Right renal cortex interstitium (tissue), 3 donors: ENCODE results near the gene INVS. TPM values are rescaled to one million over a fixed set of nuclear protein-coding genes. Genes with fewer than 3 reads are reported as not detected.
"Not testable (repeated sequence)": the region's sequence is repeated elsewhere in the genome, so short reads cannot be mapped to it uniquely, and the experiment has no call there.

Source experiments
- DNase-seq, 3 donors: peaks; one replicate each; pipeline ENCODE4 v3.0.0-alpha.2; 2013; ENCODE audit warnings: low read depth in 3 of 3, low spot score in 2 of 3
- polyA plus RNA-seq, 3 donors: library from polyadenylated mRNA; unstranded; fragments of 120-200 nt; gene quantifications; one replicate each; pipeline ENCODE4 v1.2.1, GENCODE V29; 2013; ENCODE audit not compliant: insufficient read length in 3 of 3

The INVS gene, protein sequence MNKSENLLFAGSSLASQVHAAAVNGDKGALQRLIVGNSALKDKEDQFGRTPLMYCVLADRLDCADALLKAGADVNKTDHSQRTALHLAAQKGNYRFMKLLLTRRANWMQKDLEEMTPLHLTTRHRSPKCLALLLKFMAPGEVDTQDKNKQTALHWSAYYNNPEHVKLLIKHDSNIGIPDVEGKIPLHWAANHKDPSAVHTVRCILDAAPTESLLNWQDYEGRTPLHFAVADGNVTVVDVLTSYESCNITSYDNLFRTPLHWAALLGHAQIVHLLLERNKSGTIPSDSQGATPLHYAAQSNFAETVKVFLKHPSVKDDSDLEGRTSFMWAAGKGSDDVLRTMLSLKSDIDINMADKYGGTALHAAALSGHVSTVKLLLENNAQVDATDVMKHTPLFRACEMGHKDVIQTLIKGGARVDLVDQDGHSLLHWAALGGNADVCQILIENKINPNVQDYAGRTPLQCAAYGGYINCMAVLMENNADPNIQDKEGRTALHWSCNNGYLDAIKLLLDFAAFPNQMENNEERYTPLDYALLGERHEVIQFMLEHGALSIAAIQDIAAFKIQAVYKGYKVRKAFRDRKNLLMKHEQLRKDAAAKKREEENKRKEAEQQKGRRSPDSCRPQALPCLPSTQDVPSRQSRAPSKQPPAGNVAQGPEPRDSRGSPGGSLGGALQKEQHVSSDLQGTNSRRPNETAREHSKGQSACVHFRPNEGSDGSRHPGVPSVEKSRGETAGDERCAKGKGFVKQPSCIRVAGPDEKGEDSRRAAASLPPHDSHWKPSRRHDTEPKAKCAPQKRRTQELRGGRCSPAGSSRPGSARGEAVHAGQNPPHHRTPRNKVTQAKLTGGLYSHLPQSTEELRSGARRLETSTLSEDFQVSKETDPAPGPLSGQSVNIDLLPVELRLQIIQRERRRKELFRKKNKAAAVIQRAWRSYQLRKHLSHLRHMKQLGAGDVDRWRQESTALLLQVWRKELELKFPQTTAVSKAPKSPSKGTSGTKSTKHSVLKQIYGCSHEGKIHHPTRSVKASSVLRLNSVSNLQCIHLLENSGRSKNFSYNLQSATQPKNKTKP
- polyA plus RNA-seq, result 10 to 100 TPM; 16.5 to 19.1 (median 18.3) TPM

DNA sequence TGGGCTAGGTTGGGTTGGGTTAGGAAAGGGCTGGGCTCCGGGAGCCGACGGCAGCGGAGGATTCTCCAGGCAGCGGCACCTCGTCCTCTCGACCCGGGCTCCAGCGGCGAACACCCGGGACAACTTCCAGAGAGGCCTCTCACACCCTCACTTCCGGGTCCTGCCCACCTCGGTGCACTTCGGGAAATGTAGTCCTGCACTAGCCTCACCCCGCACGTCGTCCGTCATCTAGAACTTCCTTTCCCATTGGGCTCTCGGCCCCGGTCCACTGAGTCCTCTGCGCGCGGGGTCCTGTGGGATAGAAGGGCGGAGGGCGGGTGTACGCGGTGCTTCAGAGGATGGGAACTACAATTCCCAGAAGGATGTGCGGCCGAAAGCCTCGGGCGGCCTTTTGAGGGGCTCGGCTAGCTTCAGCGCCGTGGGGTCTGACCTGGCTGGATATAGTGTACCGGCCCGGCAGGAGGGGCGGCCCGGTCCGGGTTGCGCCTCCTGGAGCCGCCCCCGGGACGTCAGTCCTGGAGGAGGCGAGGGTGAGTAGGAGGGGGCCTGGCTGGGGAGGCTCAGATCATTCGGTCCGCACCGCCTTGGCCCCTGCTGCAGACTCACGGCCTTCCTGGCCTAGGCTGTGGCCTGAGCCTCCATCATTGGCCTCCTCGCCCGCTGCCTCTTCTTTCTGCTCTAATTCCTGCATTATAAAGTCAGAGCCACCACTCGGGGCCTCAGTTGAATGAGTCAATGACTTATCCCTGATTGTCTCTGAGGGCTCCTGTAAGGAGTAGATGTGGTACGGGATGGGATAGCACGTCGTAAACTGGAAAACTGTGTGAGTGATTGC is at the start of gene INVS, which contains the start of gene ERP44:
INVS (plus strand) TSS at position 357 of the 835 bp plus-strand sequence. CDS start 5,279 bp downstream, outside the sequence.
ERP44 (minus strand) TSS at position 114 of the 835 bp plus-strand sequence. CDS start 160 bp downstream, outside the sequence.
- DNase-seq, result peak; percentile 94 to 98 (median 97)

DNA sequence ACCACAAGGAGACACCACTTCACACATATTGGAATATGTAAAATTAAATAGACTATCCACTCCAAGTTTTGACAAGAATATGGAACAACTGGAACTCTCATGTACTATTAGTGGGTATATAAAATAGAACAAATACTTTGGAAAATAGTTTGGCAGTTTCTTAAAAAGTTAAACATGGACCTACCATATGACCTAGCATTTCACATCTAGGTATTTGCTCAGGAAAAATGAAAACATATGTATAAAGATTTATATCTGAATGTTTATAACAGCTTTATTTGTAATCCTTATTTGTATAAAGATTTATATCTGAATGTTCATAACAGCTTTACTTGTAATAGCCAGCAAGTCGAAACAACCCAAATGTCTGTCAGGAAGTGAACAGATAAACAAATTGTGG is 49.5 kb upstream of the INVS start:
- DNase-seq, result no peak

DNA sequence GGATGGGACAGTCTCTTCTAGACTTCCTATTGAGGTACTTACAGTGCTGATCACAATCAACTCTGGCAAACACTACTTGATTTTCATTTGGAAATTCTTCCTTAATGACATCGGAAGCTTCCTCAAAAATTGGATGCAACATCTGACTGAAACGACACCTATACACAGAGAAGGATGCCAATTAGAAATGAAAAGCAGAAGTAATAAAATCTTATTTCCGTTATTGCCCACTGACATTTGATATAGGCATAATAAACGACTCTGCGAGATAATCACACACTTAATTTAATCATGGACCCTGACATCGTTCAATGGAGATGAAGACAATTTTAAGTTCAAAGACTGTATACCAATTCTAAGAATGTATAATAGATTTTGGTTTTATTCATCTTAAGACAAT is 46.7 kb upstream of the INVS start:
- DNase-seq, result no peak

DNA sequence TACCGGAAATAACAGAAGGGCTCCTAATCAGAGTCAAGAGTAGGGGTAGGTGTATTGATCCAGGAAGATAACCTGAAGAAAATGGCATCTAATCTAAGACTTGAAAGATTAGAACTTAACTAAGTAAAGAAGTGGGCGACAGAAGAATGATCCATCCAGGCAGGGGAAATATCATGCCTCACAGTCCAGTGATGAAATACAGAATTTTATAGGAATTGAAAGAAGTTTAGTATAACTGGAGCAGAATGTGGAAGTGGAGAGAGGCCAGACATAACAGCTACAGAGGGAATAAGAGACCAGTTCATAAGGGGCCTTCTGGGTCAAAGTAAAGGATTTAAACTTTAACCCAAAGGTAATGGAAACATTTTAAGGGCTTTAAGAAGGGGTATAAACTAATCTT is 42.5 kb upstream of the INVS start:
- DNase-seq, result no peak

DNA sequence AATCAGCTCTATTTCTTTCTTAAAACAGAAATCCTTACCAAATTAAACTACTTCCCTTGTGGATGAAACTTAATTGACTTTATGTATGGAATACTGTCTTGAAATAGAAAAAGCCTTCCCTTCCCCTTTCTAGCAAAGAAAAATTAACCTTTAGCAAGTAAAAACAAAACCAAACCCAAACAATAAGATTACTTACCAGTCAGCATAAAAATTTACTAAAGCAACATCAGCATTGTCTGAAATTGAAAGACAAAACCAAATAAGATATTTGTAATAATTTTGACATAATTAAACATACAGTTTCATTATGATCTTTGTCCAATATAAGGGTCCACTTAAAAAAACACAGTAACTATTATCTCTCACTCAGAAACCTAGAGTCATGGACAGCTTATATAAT is 41.4 kb upstream of the INVS start:
- DNase-seq, result no peak

DNA sequence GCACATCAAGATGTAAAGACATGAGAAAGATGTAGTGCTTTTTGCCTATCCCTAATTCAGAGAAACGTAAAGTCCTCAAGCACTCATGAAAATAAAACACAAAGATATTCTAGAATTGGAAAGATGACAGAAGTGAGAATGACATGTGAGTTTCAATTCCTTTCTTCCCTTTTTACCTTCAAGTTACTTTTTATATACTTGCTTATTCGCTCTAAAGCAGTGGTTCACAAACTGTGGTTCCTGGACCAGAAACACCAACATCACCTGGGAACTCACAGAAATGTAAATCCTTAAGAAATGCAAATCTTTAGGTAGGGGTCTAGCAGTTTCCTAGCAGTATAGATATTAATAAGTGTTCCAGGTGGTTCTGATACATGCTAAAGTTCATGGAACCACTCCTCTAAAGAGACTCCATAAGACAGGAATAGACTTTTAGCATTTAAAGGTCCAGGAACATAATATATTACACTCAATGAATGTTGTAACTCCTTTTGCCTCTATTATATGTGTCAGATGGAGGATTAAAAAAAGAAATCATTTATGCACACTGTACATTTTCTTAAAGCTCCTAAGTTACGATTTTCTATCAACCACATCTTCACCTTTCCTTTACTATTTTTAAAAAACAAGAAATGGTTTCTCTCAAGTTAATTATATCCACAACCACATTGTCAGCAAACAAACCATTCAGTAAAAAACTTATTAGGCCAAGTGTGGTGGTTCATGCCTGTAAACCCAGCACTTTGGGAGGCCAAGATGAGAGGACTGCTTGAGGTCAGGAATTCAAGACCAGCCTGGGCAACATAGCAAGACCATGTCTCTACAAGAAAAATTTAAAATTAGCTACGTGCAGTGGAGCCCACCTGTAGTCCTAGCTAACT is 40.1 kb upstream of the INVS start:
- DNase-seq, result no peak

DNA sequence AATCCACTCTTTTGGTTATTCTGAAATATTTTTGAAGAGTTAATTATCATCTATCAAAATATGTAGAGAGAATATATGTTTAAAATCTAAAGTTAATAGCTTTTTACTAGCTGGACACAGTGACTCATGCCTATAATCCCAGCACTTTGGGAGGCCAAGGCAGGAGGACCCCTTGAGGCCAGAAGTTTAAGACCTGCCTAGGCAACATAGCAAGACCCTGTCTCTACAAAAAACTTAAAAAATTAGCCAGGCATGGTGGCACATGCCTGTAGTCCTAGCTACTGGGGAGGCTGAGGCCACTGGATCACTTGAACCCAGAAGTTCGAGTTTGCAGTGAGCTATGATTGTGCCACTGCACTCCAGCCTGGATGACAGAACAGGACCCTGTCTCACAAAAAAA is 36.4 kb upstream of the INVS start:
- not testable (repeated sequence) for DNase-seq

DNA sequence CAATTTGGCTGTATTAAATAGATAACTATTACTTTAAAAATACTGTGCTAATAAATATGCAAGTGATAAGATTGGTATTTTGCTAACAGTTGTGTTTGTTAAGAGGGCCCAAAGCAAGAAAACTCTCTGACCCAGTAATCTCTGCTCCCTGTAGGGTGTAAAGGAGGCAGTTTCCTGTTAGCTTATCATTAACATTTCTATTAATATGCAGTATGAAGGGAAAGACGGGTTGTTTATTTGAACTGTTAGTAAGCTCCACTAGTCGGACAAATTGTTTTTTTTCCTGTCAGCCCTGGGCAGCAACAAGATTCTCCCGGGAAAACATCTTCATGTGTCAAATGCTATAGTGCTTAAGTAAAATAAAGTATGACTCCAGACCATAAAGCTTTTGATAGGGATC is 35.9 kb upstream of the INVS start:
- DNase-seq, result no peak

DNA sequence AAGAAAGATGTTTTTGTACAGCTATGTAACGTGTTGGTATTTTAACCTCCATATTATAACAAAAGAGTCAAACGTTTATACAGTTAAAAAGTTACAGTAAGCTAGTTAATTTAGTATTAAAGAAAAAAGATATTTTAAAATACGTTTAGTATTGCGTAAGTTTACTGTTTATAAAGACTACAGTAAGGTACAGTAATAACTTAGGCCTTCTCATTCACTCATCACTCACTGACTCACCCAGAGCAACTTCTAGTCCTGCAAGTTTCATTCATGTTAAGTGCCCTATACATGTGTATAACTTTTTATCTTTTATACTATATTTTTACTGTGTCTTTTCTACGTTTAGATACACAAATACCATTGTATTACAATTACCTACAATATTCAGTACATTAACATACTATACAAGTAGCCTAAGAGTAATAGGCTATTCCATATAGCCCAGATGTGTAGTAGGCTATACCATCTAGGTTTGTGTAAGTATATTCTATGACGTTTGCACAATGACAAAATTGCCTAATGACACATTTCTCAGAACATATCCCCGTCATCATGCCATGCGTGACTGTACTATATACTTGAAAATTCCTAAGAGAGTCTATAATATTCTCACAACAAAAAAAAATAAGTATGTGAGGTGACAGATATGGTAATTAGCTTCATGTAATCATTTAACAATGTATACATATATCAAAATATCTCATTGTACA is 34.0 kb upstream of the INVS start:
- DNase-seq, result no peak

DNA sequence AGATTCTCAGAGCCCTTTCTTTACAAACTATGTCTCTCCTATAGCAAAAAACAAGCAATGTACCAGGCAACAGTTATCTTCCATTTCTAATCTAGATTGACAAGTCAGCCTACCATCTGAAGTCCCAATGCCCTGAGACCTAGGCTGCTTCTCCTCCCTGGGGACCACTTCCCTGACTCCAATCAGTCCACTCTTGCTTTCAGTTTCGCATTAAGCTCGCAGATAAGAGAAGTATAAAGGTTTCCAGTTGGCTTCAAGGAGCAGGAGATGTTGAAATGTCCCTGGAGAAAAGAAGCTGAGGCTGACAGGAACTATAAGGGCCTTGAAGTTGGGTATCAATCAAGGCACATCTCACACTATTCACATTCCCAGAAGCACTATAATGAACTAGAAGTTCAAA is 32.5 kb upstream of the INVS start:
- no peak for DNase-seq

DNA sequence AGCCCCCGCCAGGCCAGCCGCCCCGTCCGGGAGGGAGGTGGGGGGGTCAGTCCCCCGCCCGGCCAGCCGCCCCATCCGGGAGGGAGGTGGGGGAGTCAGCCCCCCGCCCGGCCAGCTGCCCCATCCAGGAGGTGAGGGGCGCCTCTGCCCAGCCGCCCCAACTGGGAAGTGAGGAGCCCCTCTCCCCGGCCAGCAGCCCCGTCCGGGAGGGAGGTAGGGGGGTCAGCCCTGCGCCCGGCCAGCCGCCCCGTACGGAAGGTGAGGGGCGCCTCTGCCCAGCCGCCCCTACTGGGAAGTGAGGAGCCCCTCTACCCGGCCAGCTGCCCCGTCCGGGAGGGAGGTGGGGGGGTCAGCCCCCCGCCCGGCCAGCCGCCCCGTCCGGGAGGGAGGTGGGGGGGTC is 31.1 kb upstream of the INVS start:
- not testable (repeated sequence) for DNase-seq

DNA sequence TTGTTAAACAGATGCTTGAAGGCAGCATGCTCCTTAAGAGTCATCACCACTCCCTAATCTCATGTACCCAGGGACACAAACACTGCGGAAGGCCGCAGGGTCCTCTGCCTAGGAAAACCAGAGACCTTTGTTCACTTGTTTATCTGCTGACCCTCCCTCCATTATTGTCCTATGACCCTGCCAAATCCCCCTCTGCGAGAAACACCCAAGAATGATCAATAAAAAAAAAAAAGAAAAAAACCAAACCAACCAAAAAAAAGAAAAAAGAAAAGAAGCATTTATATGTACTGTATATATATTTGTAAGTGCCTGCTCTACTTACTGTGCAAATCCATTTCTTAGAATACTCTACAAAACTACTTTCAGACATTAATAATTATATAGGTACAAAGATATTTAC is 30.0 kb upstream of the INVS start:
- not testable (repeated sequence) for DNase-seq

DNA sequence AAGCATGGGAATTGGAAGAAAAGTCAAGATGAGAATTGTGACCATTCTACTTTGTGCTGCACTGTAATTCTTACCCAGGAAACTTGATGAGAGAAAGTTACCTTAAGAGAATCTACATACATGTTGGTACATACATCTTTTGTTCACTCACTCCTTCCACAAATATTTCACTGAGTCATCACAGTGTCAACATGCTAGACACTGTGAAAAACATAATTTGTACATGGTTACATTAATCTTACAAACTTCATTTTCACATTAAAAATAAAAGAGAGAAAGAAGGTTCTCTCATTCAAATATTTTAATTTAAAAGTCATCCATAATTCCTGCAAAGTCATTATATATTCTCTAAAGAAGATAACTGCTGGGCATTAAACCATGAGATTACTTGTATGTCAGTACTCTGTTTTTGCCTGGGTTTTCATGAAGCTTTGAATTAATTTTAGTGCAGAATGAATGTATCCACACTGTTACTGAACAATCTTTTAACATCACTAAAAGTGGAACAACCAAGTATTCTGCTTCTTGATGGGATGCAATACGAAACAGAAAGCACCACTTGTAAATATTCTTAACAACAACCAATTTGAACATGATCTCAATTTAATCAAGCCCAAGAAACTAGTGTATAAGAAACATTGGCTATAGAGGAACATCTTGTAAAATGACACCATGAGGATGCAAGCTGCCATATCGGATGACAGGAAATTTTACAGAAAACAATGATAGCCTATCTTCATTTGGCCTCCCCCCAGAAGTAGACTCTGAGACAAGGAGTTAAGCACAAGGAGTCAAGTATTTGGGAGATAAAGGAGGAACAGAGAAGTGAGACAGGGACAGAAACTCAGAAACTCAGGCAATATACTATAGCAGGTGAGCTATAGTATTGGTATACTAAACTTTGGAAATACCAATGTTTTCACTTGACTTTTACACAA is 28.7 kb upstream of the INVS start:
- DNase-seq, result no peak

DNA sequence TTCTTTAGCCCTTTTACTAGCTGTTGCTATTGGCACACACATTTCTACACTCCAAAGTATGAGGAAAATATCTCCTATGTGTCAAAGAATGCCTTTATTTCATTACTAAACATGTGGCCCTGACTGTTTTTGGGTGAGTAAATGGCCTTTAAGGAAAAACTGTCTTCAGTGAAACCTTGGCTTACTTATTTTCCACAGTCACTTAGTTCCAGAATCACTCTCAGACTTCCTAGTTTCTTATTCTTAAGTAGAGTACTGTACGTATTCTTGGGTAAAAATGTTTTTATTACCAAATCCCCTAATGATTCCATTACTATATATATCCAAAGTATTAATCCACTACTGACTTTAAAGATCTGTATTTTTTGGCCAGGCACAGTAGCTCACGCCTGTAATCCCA is 27.8 kb upstream of the INVS start:
- no peak for DNase-seq

DNA sequence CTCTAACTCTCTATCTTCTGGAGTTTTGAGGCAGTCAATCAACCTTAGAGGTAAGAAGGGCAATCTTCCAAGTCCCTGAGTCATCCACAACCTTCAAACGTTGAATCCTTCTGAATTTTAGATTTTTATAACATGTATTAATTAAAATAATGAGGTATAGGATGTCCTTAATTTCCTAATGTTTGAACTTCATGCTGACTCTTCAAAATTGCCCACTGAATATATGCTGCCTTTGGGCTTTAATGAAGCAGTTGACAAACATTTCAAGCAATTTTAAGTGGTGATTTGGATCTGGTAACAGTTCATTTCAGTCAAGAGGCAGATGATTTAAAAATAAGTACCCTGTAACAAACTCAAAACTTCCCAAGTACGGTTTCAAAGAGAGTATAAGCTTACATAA is 26.2 kb upstream of the INVS start:
- no peak for DNase-seq

DNA sequence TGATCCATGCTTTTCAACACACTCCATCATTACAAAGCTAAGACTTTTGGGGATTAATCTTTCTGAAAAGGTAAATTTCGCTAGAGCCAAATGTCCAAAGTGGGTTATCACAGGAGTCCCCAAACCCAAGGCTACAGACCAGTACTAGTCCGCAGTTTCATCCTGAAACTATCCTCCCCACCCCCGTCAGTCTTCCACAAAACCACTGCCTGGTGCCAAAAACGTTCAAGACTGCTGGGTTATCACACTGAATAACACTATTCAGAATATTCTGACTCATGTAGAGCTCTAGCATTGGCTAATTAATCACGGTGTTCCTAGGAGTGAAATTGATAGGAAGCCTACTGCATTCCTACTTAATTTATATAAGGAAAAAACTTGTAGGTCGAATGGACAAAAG is 24.9 kb upstream of the INVS start:
- no peak for DNase-seq

DNA sequence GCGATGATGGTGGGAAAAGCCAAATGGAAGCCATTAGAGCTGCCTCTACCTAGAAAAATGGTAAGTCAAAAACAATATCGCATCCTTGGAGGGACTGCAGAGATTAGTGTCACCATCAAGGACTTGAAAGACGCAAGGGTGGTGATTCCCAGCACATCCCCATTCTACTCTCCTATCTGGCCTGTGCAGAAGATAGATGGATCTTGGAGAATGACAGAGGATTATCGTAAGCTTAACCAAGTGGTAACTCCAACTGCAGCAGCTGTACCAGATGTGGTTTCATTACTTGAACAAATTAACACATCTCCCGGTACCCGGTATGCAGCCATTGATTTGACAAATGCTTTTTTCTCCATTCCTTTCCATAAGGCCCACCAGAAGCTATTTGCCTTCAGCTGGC is 24.1 kb upstream of the INVS start:
- no peak for DNase-seq

DNA sequence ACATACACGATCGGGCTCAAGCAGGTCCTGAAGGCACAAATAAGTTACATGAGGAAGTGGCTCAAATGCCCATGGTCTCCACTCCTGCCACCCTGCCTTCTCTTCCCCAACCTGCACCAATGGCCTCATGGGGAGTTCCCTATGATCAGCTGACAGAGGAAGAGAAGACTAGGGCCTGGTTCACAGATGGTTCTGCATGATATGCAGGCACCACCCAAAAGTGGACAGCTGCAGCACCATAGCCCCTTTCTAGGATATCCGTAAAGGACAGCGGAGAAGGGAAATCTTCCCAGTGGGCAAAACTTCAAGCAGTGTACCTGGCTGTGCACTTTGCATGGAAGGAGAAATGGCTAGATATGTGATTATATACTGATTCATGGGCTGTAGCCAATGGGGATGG is 22.8 kb upstream of the INVS start:
- not testable (repeated sequence) for DNase-seq
